OCI-LY7 (cell line): ENCODE data around the gene ANKFN1.

Source experiments
- CTCF ChIP-seq: fragments of 200-600 bp; sonication (generic); conservative IDR thresholded peaks from 2 replicates; pipeline ENCODE4 v1.5.1; 2014; ENCODE audit warnings: mild to moderate bottlenecking, antibody characterized with exemption, low read length, moderate library complexity, mixed read lengths
- EZH2phosphoT487 ChIP-seq: fragments of 200-600 bp; sonication (generic); IDR thresholded peaks from 2 replicates; pipeline ENCODE4 v1.6.1; 2018; ENCODE audit warnings: low read depth, borderline replicate concordance, mild to moderate bottlenecking, mixed run types, antibody characterized with exemption, low read length, moderate library complexity, mixed read lengths

GRCh38 chr17:56291226-56291805, 138.0 kb downstream of the ANKFN1 start:
- TF ChIP-seq CTCF (no peak), EZH2phosphoT487 (no peak)
